Measurements from ENCODE around the gene MINDY1.

MINDY1 gene

DNA sequence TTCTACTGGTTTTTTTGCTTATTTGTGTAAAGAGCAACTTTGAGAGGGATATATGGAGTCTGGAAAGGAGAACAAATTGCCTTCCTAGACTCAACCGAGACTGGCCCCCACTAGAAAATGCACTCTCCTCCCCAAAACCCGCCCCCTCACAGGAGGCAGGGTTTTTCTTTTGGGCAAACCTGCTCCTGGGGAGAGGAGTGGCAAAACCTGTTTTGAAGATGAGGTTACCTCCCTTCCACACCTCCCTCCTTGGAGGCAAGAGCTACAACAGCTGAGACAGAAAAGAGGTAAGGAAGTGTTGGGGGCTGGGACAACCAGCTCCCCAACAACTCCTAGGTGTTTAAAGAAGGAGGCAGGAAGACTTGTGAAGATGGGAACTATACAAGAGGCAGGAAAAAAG is 29.7 kb upstream of the MINDY1 start, which contains the start of gene BNIPL:
BNIPL (plus strand) TSS at position 231 of the 400 bp plus-strand sequence; CDS start at position 371, 140 bp downstream.
- no peak for DNase-seq (ENCODE audit: extremely low read depth, low read depth)
- TF ChIP-seq, protein P1, sequence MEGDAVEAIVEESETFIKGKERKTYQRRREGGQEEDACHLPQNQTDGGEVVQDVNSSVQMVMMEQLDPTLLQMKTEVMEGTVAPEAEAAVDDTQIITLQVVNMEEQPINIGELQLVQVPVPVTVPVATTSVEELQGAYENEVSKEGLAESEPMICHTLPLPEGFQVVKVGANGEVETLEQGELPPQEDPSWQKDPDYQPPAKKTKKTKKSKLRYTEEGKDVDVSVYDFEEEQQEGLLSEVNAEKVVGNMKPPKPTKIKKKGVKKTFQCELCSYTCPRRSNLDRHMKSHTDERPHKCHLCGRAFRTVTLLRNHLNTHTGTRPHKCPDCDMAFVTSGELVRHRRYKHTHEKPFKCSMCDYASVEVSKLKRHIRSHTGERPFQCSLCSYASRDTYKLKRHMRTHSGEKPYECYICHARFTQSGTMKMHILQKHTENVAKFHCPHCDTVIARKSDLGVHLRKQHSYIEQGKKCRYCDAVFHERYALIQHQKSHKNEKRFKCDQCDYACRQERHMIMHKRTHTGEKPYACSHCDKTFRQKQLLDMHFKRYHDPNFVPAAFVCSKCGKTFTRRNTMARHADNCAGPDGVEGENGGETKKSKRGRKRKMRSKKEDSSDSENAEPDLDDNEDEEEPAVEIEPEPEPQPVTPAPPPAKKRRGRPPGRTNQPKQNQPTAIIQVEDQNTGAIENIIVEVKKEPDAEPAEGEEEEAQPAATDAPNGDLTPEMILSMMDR (IDR thresholded peaks at IDR 0.05; ENCODE audit: low read depth, low read length): no peak

DNA sequence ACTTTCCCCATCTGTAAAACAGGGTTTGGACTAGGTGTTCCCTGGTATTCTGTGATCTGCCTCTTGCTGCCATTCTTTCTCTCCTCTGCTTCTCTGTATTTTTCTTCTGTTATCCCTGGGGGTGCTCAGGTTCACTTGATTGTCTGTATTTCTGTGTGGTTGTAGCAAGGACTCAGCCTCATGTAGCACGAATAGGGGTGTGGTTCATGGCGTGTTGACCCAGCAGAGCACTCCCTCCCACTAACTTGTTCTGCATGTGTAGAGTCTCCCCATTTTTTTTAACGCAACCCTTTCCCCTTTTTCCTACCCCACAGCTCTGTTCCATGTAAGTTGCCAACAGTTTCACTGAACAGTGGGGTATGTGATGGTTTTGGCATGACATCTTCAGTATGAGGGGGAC is 28.5 kb upstream of the MINDY1 start:
- no peak for DNase-seq (ENCODE audit: extremely low read depth, low read depth)
- TF ChIP-seq, protein P1 (IDR thresholded peaks at IDR 0.05; ENCODE audit: low read depth, low read length): no peak

DNA sequence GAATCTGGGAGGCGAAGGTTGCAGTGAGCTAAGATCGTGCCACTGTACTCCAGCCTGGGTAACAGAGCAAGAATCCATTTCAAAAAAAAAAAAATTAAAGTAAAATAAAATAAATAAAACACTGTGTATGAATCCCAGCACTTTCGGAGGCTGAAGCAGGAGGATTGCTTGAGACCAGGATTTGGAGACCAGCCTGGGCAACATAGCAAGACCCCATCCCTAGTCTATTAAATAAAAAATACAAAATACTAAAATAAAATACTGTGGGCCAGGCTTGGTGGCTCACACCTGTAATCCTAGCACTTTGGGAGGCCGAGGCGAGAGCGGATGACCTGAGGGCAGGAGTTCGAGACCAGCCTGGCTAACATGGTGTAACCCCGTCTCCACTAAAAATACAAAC is 25.5 kb upstream of the MINDY1 start:
- no peak for DNase-seq (ENCODE audit: extremely low read depth, low read depth)
- TF ChIP-seq, protein P1 (IDR thresholded peaks at IDR 0.05; ENCODE audit: low read depth, low read length): no peak

DNA sequence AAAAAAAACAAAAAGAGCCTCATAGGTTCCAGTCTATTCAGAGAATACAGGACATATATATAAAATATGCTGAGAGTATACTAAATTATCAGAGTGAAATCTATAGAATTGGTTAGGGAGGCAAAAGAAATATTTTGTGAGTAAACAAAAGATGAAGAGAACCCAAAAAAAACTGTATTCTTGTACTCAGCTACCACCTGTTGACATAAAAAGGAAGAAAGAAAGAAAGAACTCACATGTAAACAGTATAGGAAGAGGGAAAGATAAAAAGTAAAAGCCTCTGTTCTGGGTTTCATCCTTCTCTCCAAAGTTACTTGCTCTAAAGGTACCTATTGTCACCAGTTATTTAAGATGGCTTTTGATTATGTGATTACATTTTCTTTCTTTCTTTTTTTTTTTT is 19.8 kb upstream of the MINDY1 start:
- TF ChIP-seq, protein P1 (IDR thresholded peaks at IDR 0.05; ENCODE audit: low read depth, low read length): no peak
- no peak for DNase-seq (ENCODE audit: extremely low read depth, low read depth)

DNA sequence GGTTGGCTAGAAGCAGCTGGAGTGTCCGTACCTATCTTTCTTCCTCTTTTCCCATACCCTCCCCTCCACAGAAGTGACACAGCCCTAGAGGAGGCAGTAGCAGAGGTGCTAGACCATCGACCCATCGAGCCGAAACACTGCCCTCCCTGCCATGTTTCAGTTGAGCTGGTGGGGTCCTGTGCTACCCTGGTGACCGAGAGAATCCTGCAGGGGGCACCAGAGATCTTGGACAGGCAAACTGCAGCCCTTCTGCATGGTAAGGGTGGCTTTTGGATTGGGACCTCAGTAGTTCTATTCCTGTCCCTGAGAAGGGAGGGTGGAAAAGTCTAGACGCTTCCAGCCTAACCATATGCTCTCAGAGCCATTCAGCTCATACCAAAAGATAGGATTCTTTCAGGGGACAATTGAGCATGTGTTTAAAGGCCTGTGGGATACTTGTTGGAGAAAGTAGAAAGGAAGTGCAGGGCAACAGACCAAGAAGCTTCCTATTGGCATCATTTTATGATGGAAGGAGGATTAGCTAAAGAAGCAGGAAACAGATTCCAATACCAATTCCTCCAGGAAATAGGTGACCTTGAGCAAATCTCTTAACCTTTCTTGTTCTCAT is 17.9 kb upstream of the MINDY1 start:
- TF ChIP-seq, protein P1 (IDR thresholded peaks at IDR 0.05; ENCODE audit: low read depth, low read length): peak; percentile 82
- peak; percentile 23 for DNase-seq (ENCODE audit: extremely low read depth, low read depth)

DNA sequence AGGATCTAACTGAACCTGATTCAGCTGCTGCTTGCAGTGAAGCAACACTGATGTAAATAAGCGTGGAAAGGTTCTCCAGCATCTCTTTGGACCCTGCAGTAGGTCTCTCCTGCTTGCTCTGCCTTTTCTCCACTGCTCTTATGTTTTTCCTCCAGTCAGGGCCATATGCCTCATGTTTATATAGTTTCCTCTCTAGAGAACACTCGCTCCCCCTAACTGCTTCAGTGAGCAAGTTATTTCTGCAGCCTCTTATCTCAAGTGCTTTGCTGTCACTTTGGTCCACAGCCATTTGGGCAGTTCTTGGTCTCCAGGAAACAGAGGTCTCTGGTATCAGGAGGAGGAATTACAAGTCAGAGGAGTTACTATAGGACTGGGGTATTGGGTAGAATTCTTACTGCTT is 6.8 kb upstream of the MINDY1 start:
- TF ChIP-seq, protein P1 (IDR thresholded peaks at IDR 0.05; ENCODE audit: low read depth, low read length): no peak
- no peak for DNase-seq (ENCODE audit: extremely low read depth, low read depth)

DNA sequence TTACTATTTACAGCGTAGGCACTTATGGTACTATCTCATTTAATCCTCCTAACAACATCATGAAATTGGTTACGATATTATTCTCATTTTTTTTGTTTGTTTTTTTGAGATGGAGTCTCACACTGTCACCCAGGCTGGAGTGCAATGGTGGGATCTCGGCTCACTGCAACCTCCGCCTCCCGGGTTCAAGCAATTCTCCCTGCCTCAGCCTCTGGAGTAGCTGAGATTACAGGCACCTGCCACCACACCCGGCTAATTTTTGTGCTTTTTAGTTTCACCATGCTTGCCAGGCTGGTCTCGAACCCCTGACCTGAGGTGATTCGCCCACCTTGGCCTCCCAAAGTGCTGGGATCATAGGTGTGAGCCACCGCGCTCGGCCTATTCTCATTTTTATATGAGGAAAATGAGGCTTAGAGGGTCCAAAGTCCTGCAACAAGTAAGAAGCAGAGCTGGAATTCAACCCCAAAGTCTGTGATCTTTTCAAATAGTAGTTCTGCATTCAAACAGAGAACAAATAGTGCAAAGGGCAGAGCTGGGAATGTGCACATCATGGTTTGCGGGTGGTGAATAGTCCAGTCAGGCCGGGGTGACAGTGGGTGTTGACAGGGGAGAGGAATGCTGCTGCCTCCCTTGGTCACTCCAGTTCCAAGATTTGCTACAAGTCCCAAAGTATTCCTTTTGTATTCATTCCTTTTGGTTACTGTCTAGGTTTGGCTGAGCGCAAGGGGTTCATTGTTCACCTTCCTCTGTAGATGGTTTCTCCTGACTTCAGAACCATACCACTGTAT is 6.2 kb upstream of the MINDY1 start:
- no peak for DNase-seq (ENCODE audit: extremely low read depth, low read depth)
- TF ChIP-seq, protein P1 (IDR thresholded peaks at IDR 0.05; ENCODE audit: low read depth, low read length): no peak

All from AG09319 (cell line).